GM21825 (cell line): Measurements from ENCODE around the gene STK39.
"Not testable (repeated sequence)": the region's sequence is repeated elsewhere in the genome, so short reads cannot be mapped to it uniquely, and the experiment has no call there.

Experiments used
- ATAC-seq: cut with Tn5 transposase; IDR thresholded peaks from one replicate; pipeline ENCODE4 v1.9.1; 2021; ENCODE audit warnings: mild to moderate bottlenecking, moderate library complexity; ENCODE audit not compliant: unreplicated experiment

Gene STK39

DNA sequence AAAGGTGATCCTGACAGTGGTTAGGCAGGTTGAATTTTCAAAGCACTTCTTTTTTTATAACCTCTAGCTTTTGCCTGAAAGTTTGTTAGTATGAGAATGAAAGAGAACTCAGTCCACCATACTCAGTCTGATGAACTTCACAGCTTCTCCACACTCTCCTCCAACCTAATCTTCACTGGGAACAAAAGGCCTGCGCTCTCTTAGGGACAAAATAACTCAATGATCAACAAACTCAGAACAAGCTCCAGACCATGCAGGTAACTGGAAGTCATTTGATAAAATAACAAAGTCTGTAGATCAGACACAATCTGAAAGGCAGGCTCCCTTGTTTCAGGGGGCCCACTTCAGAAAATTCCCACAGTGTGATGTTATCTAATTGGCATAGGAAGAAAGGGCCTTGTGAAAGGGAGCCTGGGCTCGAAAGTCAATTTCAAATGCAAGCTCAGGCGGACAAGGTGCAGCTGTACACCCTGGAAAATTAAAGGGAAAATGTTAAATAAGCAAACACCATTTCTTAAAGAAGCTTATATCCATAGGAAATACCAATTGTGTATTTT is 142.2 kb downstream of the STK39 start:
- no peak for ATAC-seq

DNA sequence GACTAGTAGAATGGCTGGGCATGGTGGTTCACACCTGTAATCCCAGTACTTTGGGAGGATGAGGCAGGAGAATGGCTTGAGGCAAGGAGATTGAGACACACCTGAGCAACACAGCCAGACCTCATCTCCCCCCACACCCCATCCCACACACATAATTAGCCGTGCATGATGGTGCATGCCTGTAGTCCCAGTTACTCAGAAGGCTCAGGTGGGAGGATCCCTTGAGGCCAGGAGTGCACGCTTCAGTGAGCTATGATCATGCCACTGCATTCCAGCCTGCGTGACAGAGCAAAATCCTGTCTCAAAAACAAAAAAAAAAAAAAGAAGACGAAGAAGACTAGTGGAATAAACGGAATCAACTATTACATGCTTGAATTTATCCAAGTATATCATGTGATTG is 150.0 kb downstream of the STK39 start:
- ATAC-seq, result no peak

DNA sequence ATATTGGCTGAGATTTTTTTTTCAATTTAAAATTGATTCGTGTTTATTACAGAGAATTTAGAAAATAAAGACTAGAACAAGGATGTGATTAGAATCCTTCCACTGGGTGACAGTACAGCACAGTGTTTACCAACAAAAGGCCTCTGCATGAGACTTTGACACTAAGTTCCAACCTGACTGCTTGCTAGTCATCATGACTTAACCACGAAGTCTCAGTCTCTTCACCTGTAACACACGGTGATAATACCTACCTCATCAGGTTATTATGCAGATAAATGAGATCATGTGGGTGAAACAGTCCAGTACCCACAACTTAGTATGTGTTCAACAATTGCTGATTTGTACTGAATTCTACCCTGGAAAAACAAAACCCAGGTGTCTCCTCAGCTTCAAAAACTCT is 151.2 kb downstream of the STK39 start:
- ATAC-seq, result no peak

DNA sequence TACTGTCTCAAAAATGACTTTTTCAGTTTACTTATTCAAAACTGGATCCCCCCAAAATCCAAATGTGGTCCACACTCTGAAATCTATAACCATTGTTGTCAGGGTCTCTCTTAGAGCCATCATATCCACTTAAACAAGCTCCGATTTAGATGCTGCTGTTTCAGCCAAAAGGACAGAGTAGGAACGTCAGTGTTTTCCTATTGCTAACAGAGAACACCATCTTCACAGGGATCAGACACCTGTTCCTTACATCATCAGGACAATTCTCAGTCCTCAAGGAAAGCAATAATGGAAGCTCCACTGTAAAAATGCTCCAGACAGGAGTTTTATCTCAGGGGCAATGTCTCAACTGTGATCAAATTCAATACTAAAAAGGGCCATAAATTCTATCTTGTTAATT is 155.4 kb downstream of the STK39 start:
- no peak for ATAC-seq

DNA sequence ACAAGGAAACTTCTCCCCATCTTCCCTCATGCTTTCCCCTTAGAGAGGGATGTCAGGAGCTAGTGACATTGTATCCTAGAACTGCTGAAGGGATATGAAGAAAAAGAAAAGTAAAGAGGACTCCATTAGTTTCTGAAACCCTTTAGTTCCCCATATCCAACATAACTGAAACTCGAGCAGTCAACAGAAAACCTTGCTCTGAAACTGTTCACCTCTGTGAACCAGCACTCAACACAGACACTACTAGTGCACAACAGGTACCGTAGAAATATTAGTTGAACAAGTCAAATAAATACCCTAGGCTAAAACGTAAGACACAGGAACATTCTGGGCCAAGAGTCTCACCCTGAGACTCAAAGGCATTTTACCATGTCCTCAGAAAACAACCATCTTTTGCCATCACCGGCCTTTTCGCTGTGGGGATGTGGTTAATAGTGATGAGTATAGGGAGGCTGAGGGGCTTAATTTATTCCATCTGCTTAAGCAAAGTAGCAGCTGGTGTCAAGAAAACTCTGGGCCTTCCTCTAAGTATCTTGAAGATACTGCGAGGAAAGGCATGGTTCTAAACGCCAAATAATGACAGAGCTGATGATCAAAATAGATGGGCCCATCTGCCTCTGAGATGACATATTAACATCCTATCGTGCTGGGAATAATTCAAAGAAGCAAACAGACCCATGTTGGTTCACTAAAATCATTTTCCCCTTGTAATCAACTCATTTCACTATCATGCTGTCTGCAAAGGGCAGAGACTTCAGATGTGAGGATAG is 156.8 kb downstream of the STK39 start:
- ATAC-seq, result peak; percentile 90

DNA sequence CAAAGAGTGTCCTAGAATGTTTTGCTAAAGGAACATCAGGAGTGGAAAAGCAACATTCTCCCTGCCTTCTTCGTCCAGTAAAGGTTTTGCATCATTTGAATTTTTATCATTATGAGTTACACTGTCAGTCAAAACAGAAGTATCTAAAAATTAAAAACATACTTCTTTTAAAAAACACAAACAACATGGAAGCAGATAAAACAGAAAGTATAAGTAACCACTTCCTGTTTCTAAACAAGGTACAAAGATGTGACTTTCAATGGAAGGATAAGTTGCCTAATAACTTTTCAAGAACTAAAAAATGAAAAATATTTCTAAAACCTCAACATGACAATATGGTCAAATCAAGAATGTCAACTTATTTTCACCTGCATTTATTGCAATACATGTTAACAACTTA is 158.2 kb downstream of the STK39 start:
- ATAC-seq, result peak; percentile 46

GRCh38 chr2:168087401-168087800 is 160.0 kb downstream of the STK39 start:
- ATAC-seq, result no peak

- no peak for ATAC-seq
These were observed 160.5 kb downstream of the STK39 start for GRCh38 chr2:168086851-168087250.

DNA sequence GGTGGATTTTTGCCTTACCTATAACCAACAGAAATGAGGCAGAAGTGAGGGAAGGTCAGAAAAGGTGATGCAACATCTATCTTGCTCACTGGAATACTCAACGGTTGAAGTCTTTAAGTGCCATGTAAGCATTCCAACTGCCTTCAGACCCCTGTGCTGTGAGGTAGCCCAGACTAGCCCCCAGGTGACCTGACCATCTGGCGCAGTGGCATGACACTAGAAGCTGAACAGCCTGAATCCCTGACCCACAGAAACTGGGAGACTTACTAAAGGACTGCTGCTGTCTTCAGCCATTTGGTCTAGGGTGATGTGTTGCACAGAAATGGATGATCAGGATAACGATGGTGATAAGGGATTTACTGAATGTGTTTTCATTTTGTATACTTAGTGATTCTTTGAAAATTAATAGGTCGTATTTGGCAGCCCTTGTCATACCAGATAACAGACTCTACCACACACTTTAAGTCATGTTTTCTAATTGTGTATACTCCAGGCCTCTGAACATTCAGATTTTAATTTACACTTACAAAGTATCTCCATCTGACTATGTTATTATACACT is 161.5 kb downstream of the STK39 start:
- no peak for ATAC-seq

DNA sequence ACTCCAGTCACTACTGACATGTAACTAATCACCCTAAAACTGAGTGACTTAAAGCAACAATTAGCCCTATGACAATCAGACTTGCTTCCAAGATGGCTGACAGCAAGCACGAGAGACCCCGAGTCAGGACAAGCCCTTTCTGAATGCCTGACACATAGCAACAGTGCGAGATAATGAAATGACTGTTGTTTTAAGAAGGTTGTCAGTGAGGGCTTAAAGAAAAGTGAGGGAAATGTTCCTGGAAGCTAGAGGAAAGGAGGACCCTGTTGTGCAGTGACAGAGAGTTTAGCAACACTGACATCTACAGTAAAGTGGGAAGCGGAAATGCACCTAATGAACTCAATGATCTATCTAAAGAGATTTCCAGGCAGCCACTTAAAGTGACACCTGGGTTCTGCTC is 163.1 kb downstream of the STK39 start:
- ATAC-seq, result no peak

DNA sequence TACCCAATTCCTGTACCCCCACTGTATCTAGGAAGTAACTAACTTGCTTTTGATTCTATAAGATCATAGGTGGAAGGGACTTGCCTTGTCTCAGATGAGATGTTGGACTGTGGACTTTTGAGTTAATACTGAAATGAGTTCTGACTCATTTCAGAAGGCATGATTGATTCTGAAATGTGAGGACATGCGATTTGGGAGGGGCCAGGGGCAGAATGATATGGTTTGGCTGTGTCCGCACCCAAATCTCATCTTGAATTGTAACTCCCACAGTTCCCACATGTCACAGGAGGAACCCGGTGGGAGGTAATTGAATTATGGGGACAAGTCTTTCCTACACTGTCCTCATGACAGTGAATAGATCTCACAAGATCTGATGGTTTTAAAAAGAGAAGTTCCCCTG is 165.9 kb downstream of the STK39 start:
- ATAC-seq, result not testable (repeated sequence)

DNA sequence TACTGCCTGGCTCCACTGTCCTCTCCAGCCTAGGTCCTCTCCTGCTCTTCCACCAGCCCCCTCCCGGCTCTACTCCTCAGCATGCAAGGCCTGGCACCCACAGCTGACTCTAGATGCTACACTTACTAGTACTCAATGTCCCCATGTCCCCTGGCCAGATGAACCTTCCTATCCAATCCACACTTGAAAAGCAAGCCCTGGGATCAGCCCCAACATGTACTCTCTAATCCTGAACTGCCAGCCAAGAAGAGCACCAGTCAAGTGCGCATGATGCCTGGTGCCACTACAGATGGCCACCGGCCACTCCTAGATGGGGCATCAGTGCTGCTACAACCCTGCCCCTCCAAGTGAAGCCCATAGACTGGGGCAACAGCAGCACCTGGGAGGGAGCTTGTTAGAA is 168.2 kb downstream of the STK39 start:
- ATAC-seq, result no peak

GRCh38 chr2:168076731-168077130 is 170.7 kb downstream of the STK39 start:
- ATAC-seq, result no peak

GRCh38 chr2:168075446-168075845 is 171.9 kb downstream of the STK39 start:
- no peak for ATAC-seq

DNA sequence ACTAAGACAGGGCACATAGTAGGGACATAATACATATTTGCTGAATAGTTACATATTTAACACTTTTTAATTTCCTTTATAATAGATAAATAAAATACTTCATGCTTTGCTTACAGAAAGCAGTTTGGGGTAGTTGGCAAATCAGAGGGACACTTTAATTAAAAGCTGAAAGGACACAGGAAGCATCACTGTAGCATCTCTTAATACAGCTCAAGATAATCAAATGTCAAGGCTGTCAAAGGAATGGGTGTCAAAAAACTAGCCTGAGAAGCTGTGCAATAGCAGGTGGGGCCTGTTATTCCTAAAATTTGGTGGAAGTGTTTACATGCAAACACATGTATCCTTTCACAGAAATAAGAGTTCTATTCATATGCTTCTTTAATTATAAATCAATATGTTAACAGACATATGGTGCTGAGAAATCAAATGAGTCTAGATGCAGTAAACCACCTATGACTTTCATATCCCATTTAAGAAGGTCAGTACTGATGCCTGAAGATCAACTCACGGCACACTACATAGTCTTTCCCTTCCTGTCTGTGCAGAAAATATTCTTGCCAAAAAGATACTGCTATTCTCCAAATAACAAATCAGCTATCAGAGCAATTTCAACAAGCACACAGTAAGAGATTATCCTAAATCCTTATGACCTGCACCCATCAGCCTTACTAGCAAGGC is 174.6 kb downstream of the STK39 start:
- ATAC-seq, result no peak

GRCh38 chr2:168064011-168064998 is 183.1 kb downstream of the STK39 start:
- no peak for ATAC-seq

GRCh38 chr2:168062936-168063335 is 184.5 kb downstream of the STK39 start:
- no peak for ATAC-seq

- no peak for ATAC-seq
These were observed 185.3 kb downstream of the STK39 start for GRCh38 chr2:168062054-168062453.

DNA sequence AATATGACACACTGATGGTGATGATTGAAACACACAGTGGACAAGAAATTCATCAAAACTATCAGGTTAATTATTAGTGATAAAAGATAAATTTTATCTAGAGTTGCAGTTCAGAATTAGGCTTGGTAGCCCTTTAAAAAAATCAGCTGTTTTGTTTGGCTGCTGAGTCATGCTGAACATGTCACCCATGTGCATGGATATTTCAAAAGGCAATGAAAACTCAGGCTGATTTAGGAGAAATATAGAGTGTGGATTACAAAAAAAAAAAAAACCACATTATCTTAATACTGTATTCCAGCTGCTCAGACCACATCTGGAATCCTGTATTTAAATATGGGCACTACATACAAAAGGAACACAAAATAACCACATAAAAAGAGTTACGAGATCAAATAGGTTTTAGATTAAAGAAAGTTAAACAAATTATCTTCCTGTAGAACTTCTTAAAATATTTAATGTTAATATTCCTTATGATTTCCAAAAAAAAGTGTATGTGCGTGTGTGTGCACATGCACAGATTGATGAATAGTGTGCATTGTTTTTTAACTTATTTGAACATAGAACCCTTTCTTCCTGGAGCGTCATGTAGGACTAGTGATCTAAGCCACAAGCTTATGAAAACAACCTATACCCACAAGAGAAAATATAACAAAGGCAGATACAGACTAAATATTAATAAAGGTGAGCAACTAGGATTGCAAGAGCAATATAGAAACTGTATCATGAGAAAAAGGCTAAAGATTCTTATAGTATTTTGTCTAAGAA is 186.2 kb downstream of the STK39 start:
- no peak for ATAC-seq

DNA sequence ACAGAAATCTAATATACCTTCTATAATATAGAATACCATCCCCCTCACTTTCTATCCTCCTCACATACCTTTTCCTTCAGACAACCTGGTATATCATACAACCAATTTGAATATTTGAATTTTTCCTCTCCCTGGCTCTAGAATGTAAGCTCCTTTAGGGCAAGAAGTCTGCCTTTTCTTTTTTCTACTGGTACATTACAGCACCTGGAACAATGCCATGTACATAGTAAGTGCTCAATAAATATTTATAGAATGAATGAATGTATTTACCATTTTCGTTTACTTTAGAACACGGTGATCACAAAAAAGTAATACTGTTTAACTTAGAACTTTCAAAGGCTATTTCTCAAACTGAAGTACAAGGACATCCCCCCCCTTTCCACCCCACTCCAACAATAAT is 187.6 kb downstream of the STK39 start:
- no peak for ATAC-seq
